ENCODE measurements around the gene GINS2. TPM values are rescaled to one million over a fixed set of nuclear protein-coding genes. Genes with fewer than 3 reads are reported as not detected.

The GINS2 gene
- total RNA-seq, 1 experiment from 2014 or later = 52.7 TPM

DNA sequence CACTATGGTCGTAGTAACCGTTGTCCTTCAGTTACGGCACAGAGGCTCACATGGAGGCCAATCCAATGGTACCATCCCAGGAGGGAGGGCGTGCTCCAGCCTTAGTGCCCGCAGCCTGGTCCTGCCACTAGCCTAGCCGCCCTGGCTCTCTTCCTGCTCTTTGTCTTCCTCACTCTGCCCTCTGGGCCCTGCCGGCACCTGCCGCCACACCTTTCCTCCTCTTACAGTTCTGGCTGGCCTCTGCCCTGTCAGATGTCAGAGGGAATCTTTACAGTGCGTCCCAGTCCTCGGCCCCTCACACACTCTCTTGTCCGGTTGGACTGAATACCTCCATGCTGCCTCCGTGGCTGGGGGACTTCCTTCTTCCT lies 23.4 kb downstream of the GINS2 start:
- Histone ChIP-seq H2BK20ac (ENCODE audit: low read depth, low read length, poor library complexity, severe bottlenecking) (no peak overlapping the region), H2BK15ac (ENCODE audit: low read depth, low read length) (no peak overlapping the region), H3K4ac (ENCODE audit: low read depth, low read length) (no peak overlapping the region), H3K18ac (ENCODE audit: insufficient read length, low read depth, low read length) (no peak overlapping the region), H2BK120ac (ENCODE audit: low read depth, low read length, poor library complexity, severe bottlenecking) (no peak overlapping the region), H3K9ac (ENCODE audit: extremely low read depth, insufficient read length, low read length) (no peak overlapping the region), H3K79me2 (ENCODE audit: insufficient read depth, low read length) (no peaks in the 10 kb centered on the region), H2AK5ac (ENCODE audit: insufficient read length, low read length) (no peak overlapping the region), H2AFZ (ENCODE audit: low read length) (no peak overlapping the region), H4K8ac (replicated peaks; ENCODE audit: insufficient read length, low read depth, low read length) (no peak overlapping the region), H3K23me2 (ENCODE audit: insufficient read length, low read depth, low read length, poor library complexity, severe bottlenecking) (no peaks in the 10 kb centered on the region), H3K14ac (ENCODE audit: insufficient read depth, low read length) (no peak overlapping the region), H3K27me3 (ENCODE audit: insufficient read depth, low read length) (no peaks in the 10 kb centered on the region), H2BK12ac (ENCODE audit: insufficient read length, low read depth, low read length) (no peak overlapping the region), H4K20me1 (ENCODE audit: control insufficient read depth, insufficient read depth, insufficient read length) (peaks cover 2% of the 10 kb centered on the region), H3K4me2 (ENCODE audit: insufficient read depth, insufficient read length, low read length) (no peak overlapping the region), H3K79me1 (ENCODE audit: insufficient read depth, low read depth, low read length, poor library complexity, severe bottlenecking) (no peaks in the 10 kb centered on the region), H3K9me3 (ENCODE audit: control insufficient read depth, low read depth, low read length) (no peaks in the 10 kb centered on the region), H2BK5ac (ENCODE audit: insufficient read length, low read length) (no peak overlapping the region), H3K4me1 (ENCODE audit: insufficient read depth, low read length) (no peaks in the 10 kb centered on the region), H3K23ac (ENCODE audit: insufficient read length, low read depth, low read length) (no peak overlapping the region), H4K5ac (ENCODE audit: insufficient read length, low read depth, low read length) (no peak overlapping the region), H3K56ac (ENCODE audit: insufficient read length, low read depth, low read length) (no peak overlapping the region), H4K91ac (ENCODE audit: insufficient read length, low read depth, low read length) (no peak overlapping the region), H3T11ph (ENCODE audit: low read length) (no peak overlapping the region), H3K27ac (ENCODE audit: insufficient read length, low read depth, low read length) (no peak overlapping the region)
- Mint-ChIP-seq H3K9me3 (no peaks in the 10 kb centered on the region), H3K4me3 (no peak overlapping the region), H3K27me3 (ENCODE audit: low read depth) (no peaks in the 10 kb centered on the region; the same call in 1 of the 2 replicates), H3K27ac (peak overlapping the region in 2 of 3 experiments; percentile 4 to 60; a peak in 2 of 7 replicates), H3K36me3 (ENCODE audit: insufficient read depth in 1 of 3, low read depth in 3 of 3) (peaks cover 59 to 93% (median 92%) of the 10 kb centered on the region in 3 experiments), H3K4me1 (no peaks in the 10 kb centered on the region)
- TF ChIP-seq, protein P1, sequence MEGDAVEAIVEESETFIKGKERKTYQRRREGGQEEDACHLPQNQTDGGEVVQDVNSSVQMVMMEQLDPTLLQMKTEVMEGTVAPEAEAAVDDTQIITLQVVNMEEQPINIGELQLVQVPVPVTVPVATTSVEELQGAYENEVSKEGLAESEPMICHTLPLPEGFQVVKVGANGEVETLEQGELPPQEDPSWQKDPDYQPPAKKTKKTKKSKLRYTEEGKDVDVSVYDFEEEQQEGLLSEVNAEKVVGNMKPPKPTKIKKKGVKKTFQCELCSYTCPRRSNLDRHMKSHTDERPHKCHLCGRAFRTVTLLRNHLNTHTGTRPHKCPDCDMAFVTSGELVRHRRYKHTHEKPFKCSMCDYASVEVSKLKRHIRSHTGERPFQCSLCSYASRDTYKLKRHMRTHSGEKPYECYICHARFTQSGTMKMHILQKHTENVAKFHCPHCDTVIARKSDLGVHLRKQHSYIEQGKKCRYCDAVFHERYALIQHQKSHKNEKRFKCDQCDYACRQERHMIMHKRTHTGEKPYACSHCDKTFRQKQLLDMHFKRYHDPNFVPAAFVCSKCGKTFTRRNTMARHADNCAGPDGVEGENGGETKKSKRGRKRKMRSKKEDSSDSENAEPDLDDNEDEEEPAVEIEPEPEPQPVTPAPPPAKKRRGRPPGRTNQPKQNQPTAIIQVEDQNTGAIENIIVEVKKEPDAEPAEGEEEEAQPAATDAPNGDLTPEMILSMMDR (conservative IDR thresholded peaks at IDR 0.05) = no peak
- no peak for DNase-seq
- WGBS (ENCODE audit: extremely low coverage, insufficient read length, low lambda C conversion rate) = no CpG with 5 or more reads among the region's 12 CpGs
